Middle frontal gyrus (tissue), 1 donor: Measurements from ENCODE around the gene MAP2K7.

Experiments used
- DNase-seq: peaks from one replicate; pipeline ENCODE4 v3.0.0-alpha.2; 2015; ENCODE audit warnings: low spot score; ENCODE audit errors: extremely low spot score

Gene MAP2K7

GRCh38 chr19:7866399-7867091, 37.1 kb upstream of the MAP2K7 start:
- no peak for DNase-seq

GRCh38 chr19:7867092-7867844, 36.4 kb upstream of the MAP2K7 start:
- DNase-seq = no peak

GRCh38 chr19:7868326-7868670, 35.4 kb upstream of the MAP2K7 start:
- no peak for DNase-seq

- DNase-seq = peak; percentile 54
Measured at GRCh38 chr19:7868671-7869452, 34.8 kb upstream of the MAP2K7 start.

- no peak for DNase-seq
Measured at GRCh38 chr19:7869453-7869909, 34.2 kb upstream of the MAP2K7 start.

DNA sequence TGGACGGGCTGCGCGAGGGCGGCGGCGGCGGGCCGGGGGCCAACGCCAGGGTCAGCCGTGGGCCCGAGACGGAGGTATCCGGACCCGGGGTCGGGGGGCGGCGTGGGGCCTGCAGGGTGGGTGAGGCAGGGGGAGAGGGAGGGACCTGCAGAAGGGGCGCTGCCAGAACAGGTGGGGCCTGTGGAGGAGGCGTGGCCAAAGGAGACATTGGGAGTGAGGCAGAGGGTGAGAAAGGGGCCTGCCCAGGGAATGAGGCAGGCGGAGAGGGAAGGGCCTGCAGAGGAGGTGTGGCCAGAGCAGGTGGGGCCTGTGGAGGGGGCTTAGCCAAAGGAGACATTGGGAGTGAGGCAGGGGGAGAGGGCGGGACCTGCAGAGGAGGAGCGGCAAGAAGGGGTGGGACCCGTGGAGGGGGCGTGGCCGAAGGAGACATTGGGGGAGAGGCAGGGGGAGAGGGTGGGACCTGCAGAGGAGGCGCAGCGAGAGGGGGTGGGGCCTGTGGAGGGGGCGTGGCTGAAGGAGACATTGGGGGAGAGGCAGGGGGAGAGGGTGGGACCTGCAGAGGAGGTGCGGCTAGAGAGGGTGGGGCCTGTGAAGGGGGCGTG, 33.7 kb upstream of the MAP2K7 start:
- no peak for DNase-seq

GRCh38 chr19:7870571-7871436, 32.9 kb upstream of the MAP2K7 start:
- no peak for DNase-seq

DNA sequence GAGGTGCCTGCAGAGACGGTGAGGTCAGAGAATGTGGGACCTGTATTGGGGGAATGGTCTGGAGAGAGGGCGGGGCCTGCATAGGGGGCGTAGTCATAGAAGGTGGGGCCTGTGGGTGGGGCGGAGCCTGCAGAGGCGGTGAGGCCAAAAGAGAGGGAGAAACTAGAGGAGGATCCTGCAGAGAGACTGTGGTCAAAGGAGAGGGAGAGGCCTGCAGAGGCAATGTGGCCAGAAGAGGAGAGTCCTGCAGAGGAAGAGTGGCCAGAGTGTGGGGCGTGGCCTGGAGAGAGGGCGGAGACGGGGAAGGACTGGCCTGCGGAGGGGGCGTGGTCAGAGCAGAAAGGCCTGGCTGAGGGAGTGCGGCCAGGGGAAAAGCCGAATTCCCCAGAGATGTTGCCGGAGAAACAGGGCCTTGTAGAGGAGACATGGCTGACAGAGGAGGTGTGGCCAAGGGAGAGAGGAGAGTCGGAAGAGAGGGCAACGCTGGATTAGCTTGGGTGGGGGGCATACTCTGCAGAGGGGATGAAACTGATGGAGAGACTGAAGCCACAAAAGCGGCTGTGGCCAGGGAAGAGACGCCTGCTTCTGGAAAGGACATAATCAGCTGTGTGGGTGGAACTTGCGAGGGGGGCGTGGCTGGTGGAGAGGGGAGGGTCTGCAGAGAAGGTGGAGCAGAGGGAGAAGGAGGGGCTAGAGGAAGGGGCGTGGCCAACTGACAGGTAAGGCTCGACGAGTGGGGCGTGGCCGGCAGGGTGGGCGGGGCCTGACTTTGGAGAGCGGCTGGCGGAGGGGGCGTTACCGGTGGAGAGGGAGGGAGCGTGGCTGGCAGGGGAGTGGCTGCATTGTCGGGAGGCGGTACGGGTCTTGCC, 32.0 kb upstream of the MAP2K7 start:
- no peak for DNase-seq

GRCh38 chr19:7872306-7873204, 31.1 kb upstream of the MAP2K7 start:
- no peak for DNase-seq

DNA sequence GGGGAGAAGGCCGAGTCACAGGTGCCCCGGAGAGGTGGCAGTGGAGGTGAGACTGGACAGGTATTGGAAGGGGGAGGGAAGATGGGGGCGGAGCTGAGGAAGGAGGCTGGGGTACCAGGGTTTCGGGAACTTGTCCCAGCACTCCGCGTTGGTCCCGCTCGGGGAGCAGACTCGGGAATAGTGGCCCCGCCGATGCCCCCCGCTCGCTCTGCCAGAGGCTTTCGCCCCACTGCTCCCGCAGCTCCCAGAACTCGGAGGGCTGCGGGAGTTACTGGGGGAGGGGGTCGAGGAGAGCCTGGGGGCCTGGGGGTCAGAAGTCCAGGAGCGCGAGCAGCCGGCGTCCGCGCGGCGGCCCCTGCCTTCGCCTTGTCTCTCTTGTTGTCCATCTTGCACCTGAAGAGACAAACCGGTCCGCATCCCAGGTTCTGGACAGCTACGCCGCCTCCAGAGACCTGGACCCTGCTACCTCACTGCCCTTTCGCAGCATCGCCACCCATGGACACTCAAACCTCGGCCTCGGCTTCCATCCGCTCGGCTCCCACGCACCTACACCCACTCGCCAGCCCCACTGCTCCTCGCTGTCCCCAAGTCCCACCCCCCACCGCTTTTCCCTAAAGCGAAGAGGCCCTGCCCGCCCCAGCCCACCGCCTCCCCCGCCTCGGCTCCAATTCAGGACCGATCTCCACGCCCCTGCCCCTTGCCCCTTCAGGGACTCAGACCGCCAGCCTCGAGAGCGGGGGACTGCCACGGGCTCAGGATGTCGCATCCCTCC, 30.2 kb upstream of the MAP2K7 start:
- DNase-seq = no peak

GRCh38 chr19:7874076-7874896, 29.4 kb upstream of the MAP2K7 start, which contains the start of gene PRR36:
Gene PRR36 (minus strand): TSS chr19:7874390. CDS start chr19:7873689, 701 bp downstream.
- peak; percentile 56 for DNase-seq

GRCh38 chr19:7874897-7875273, 28.8 kb upstream of the MAP2K7 start:
- no peak for DNase-seq

DNA sequence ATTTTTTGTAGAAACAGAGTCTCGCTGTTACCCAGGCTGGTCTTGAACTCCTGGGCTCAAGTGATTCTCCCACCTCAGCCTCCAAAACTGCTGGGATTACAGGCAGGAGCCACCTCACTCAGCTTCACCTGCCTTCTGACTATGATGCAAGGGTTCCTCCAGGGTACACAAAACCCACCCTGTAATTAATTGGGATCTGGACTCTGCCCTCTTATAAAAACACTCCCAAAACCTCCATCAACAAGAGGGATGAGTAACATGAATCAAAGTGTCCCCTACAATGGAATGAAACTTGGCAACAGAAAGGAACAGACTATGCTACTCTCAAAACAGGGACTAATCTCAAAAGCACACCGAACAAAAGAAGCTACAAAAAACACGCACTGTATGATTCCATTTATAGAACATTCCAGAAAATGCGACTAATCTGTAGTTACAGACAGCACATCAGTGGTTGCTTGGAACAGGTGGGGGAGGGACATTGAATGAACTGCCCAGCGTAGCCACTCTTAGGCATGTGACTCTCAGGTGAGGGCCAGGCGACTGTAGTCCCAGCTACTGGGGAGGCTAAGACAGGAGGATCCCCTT, 26.3 kb upstream of the MAP2K7 start:
- no peak for DNase-seq

- DNase-seq = no peak
Measured at GRCh38 chr19:7879111-7879807, 24.4 kb upstream of the MAP2K7 start.

- no peak for DNase-seq
Measured at GRCh38 chr19:7879836-7880235, 23.8 kb upstream of the MAP2K7 start.

- DNase-seq = no peak
Measured at GRCh38 chr19:7881910-7882309, 21.8 kb upstream of the MAP2K7 start.
